Stimulated activated CD4-positive, alpha-beta T cell treated with anti-CD3 and anti-CD28 coated beads, Interleukin-4, amount 100 ng/mL, for 4 hours (primary cell): ENCODE data around the gene ARMC3.

Experiments
- DNase-seq, 2 experiments: peaks; one replicate each; pipeline ENCODE4 v3.0.0-alpha.2; 2020

Gene ARMC3

GRCh38 chr10:23081221-23081750 lies 153.4 kb downstream of the ARMC3 start:
- DNase-seq, result no peak

- no peak for DNase-seq
These were observed 154.0 kb downstream of the ARMC3 start for GRCh38 chr10:23081891-23082290.
